Mesendoderm (in vitro differentiated cells): ENCODE data around the gene SUSD4.

Experiments
- DNase-seq: peaks from one replicate; pipeline ENCODE4 v3.0.0; 2013
- H2AK5ac ChIP-seq: 2 replicates; pipeline ENCODE4 v1.6.1; 2013; ENCODE audit warnings: low read length, inconsistent platforms
- H2BK120ac ChIP-seq: 2 replicates; pipeline ENCODE4 v1.6.1; 2013; ENCODE audit warnings: low read depth, mild to moderate bottlenecking, low read length, moderate library complexity, mixed read lengths
- H2BK15ac ChIP-seq: replicated peaks from 2 replicates; pipeline ENCODE4 v1.6.1; 2013; ENCODE audit warnings: low read depth, mild to moderate bottlenecking, moderate library complexity
- H2BK5ac ChIP-seq: 2 replicates; pipeline ENCODE4 v1.6.1; 2013; ENCODE audit warnings: low read length, inconsistent platforms
- H3K18ac ChIP-seq: 2 replicates; pipeline ENCODE4 v1.6.1; 2013; ENCODE audit warnings: mild to moderate bottlenecking, low read length, mixed read lengths
- H3K23ac ChIP-seq: one replicate; pipeline ENCODE4 v1.6.1; 2013; ENCODE audit warnings: low read length
- H3K27ac ChIP-seq: 2 replicates; pipeline ENCODE4 v1.5.1; 2013; ENCODE audit warnings: low read depth, mild to moderate bottlenecking, inconsistent platforms, low read length, moderate library complexity
- H3K27me3 ChIP-seq: 2 replicates; pipeline ENCODE4 v1.6.1; 2013; ENCODE audit warnings: low read length, control low read depth, mild to moderate bottlenecking, inconsistent platforms; ENCODE audit not compliant: insufficient read depth, poor library complexity
- H3K36me3 ChIP-seq: 2 replicates; pipeline ENCODE4 v1.6.1; 2013; ENCODE audit warnings: low read length, inconsistent platforms; ENCODE audit not compliant: control insufficient read depth, insufficient read depth
- H3K4ac ChIP-seq: one replicate; pipeline ENCODE4 v1.6.1; 2013; ENCODE audit warnings: low read depth, mild to moderate bottlenecking, low read length, moderate library complexity
- H3K4me1 ChIP-seq: 2 replicates; pipeline ENCODE4 v1.6.1; 2013; ENCODE audit warnings: low read depth, low read length, inconsistent platforms; ENCODE audit not compliant: control insufficient read depth
- H3K4me2 ChIP-seq: 2 replicates; pipeline ENCODE4 v1.6.1; 2013; ENCODE audit warnings: low read length
- H3K4me3 ChIP-seq: 2 replicates; pipeline ENCODE4 v1.5.1; 2013; ENCODE audit warnings: mild to moderate bottlenecking, low read length
- H3K56ac ChIP-seq: one replicate; pipeline ENCODE4 v1.6.1; 2013; ENCODE audit warnings: low read length
- H3K79me1 ChIP-seq: 2 replicates; pipeline ENCODE4 v1.6.1; 2013; ENCODE audit warnings: low read length, inconsistent platforms
- H3K79me2 ChIP-seq: 2 replicates; pipeline ENCODE4 v1.6.1; 2013; ENCODE audit warnings: mild to moderate bottlenecking, low read length; ENCODE audit not compliant: control insufficient read depth, insufficient read depth
- H3K9ac ChIP-seq: 2 replicates; pipeline ENCODE4 v1.6.1; 2013; ENCODE audit warnings: low read length, inconsistent platforms
- H4K5ac ChIP-seq: one replicate; pipeline ENCODE4 v1.6.1; 2013; ENCODE audit warnings: low read length
- H4K8ac ChIP-seq: one replicate; pipeline ENCODE4 v1.6.1; 2013; ENCODE audit warnings: low read depth, mild to moderate bottlenecking, control low read depth, low read length, moderate library complexity
- WGBS: extraction: QIAGEN DNeasy Blood & Tissue Kit; methylation state at CpG from one replicate; pipeline ENCODE4 v1.1.7; 2013; ENCODE audit warnings: low lambda C conversion rate, missing lambda C conversion rate; ENCODE audit not compliant: insufficient coverage; ENCODE audit errors: extremely low coverage; 5-methylcytosine and 5-hydroxymethylcytosine counted together

Gene SUSD4

GRCh38 chr1:223222377-223222776, 141.6 kb downstream of the SUSD4 start:
- H3K18ac ChIP-seq = no peak overlapping the region
- H3K23ac ChIP-seq = no peak overlapping the region
- no peaks in the 10 kb centered on the region for H3K4me1 ChIP-seq
- H4K5ac ChIP-seq = no peak overlapping the region
- no peak overlapping the region for H3K9ac ChIP-seq
- no peaks in the 10 kb centered on the region for H3K79me1 ChIP-seq
- H3K79me2 ChIP-seq = no peaks in the 10 kb centered on the region
- no peak for DNase-seq
- no peak overlapping the region for H2BK15ac ChIP-seq
- no peak overlapping the region for H2BK120ac ChIP-seq
- no peak overlapping the region for H3K4me3 ChIP-seq
- no peaks in the 10 kb centered on the region for H3K36me3 ChIP-seq
- no peak overlapping the region for H4K8ac ChIP-seq
- WGBS = no CpG with 5 or more reads among the region's 2 CpGs
- H2BK5ac ChIP-seq = no peak overlapping the region
- H3K4me2 ChIP-seq = no peak overlapping the region
- H3K27me3 ChIP-seq = no peaks in the 10 kb centered on the region
- no peak overlapping the region for H3K4ac ChIP-seq
- H3K56ac ChIP-seq = no peak overlapping the region
- no peak overlapping the region for H3K27ac ChIP-seq
- H2AK5ac ChIP-seq = no peak overlapping the region

GRCh38 chr1:223221686-223222085, 142.3 kb downstream of the SUSD4 start:
- no peak overlapping the region for H2BK15ac ChIP-seq
- no peak overlapping the region for H4K8ac ChIP-seq
- H2AK5ac ChIP-seq = no peak overlapping the region
- no peak overlapping the region for H3K9ac ChIP-seq
- no peaks in the 10 kb centered on the region for H3K79me1 ChIP-seq
- H3K4ac ChIP-seq = no peak overlapping the region
- H3K56ac ChIP-seq = no peak overlapping the region
- WGBS = no CpG with 5 or more reads among the region's 8 CpGs
- H2BK120ac ChIP-seq = no peak overlapping the region
- H4K5ac ChIP-seq = no peak overlapping the region
- no peak overlapping the region for H3K27ac ChIP-seq
- H3K4me1 ChIP-seq = no peaks in the 10 kb centered on the region
- no peaks in the 10 kb centered on the region for H3K79me2 ChIP-seq
- H3K27me3 ChIP-seq = no peaks in the 10 kb centered on the region
- H3K18ac ChIP-seq = no peak overlapping the region
- no peak for DNase-seq
- no peak overlapping the region for H2BK5ac ChIP-seq
- H3K4me3 ChIP-seq = no peak overlapping the region
- no peaks in the 10 kb centered on the region for H3K36me3 ChIP-seq
- no peak overlapping the region for H3K23ac ChIP-seq
- H3K4me2 ChIP-seq = no peak overlapping the region

- H3K4ac ChIP-seq = no peak overlapping the region
- H3K4me3 ChIP-seq = no peak overlapping the region
- no peak overlapping the region for H3K56ac ChIP-seq
- H3K18ac ChIP-seq = no peak overlapping the region
- H3K27ac ChIP-seq = no peak overlapping the region
- H2BK120ac ChIP-seq = no peak overlapping the region
- no peak overlapping the region for H2BK5ac ChIP-seq
- no CpG with 5 or more reads among the region's 4 CpGs for WGBS
- no peak overlapping the region for H4K5ac ChIP-seq
- H4K8ac ChIP-seq = no peak overlapping the region
- H3K4me2 ChIP-seq = no peak overlapping the region
- H3K4me1 ChIP-seq = no peaks in the 10 kb centered on the region
- H2BK15ac ChIP-seq = no peak overlapping the region
- no peak overlapping the region for H2AK5ac ChIP-seq
- H3K27me3 ChIP-seq = no peaks in the 10 kb centered on the region
- no peak overlapping the region for H3K23ac ChIP-seq
- no peak for DNase-seq
- H3K9ac ChIP-seq = no peak overlapping the region
- no peaks in the 10 kb centered on the region for H3K79me2 ChIP-seq
- no peaks in the 10 kb centered on the region for H3K79me1 ChIP-seq
- no peaks in the 10 kb centered on the region for H3K36me3 ChIP-seq
Observed at GRCh38 chr1:223219846-223220610, 143.9 kb downstream of the SUSD4 start.

- Histone ChIP-seq H3K4me2 (no peak overlapping the region), H3K27me3 (no peaks in the 10 kb centered on the region), H2BK5ac (no peak overlapping the region)
Observed at GRCh38 chr1:223219318-223219635, 144.7 kb downstream of the SUSD4 start.

GRCh38 chr1:223217781-223218180, 146.2 kb downstream of the SUSD4 start:
- Histone ChIP-seq H3K4me2 (no peak overlapping the region), H3K79me2 (no peaks in the 10 kb centered on the region), H3K9ac (no peak overlapping the region), H3K56ac (no peak overlapping the region), H4K8ac (no peak overlapping the region), H3K4me1 (no peaks in the 10 kb centered on the region), H3K27me3 (no peaks in the 10 kb centered on the region), H2BK15ac (no peak overlapping the region), H2BK5ac (no peak overlapping the region), H3K18ac (no peak overlapping the region), H2BK120ac (no peak overlapping the region), H3K27ac (no peak overlapping the region), H3K36me3 (no peaks in the 10 kb centered on the region), H3K23ac (no peak overlapping the region), H3K4ac (no peak overlapping the region), H3K79me1 (no peaks in the 10 kb centered on the region), H2AK5ac (no peak overlapping the region), H4K5ac (no peak overlapping the region), H3K4me3 (no peak overlapping the region)
- DNase-seq = no peak
- no CpG with 5 or more reads among the region's 4 CpGs for WGBS

More at GRCh38 chr1:223219318-223219635, 144.7 kb downstream of the SUSD4 start:
- Histone ChIP-seq H3K4me3 (no peak overlapping the region), H3K18ac (no peak overlapping the region), H2BK120ac (no peak overlapping the region), H3K4me1 (no peaks in the 10 kb centered on the region), H3K79me2 (no peaks in the 10 kb centered on the region), H3K79me1 (no peaks in the 10 kb centered on the region), H3K9ac (no peak overlapping the region), H3K4ac (no peak overlapping the region), H3K36me3 (no peaks in the 10 kb centered on the region), H3K27ac (no peak overlapping the region), H3K23ac (no peak overlapping the region), H2BK15ac (no peak overlapping the region), H2AK5ac (no peak overlapping the region), H4K5ac (no peak overlapping the region), H3K56ac (no peak overlapping the region), H4K8ac (no peak overlapping the region)
- no peak for DNase-seq

GRCh38 chr1:223216531-223217205, 147.3 kb downstream of the SUSD4 start:
- no peaks in the 10 kb centered on the region for H3K36me3 ChIP-seq
- no peak overlapping the region for H2BK120ac ChIP-seq
- H3K4me2 ChIP-seq = no peak overlapping the region
- DNase-seq = no peak
- no peak overlapping the region for H3K4ac ChIP-seq
- no peaks in the 10 kb centered on the region for H3K4me1 ChIP-seq
- no peak overlapping the region for H3K9ac ChIP-seq
- no peak overlapping the region for H3K23ac ChIP-seq
- no peak overlapping the region for H3K18ac ChIP-seq
- H3K27ac ChIP-seq = no peak overlapping the region
- no peaks in the 10 kb centered on the region for H3K79me2 ChIP-seq
- no peak overlapping the region for H4K5ac ChIP-seq
- H3K56ac ChIP-seq = no peak overlapping the region
- no CpG with 5 or more reads among the region's 5 CpGs for WGBS
- H4K8ac ChIP-seq = no peak overlapping the region
- H2AK5ac ChIP-seq = no peak overlapping the region
- H3K4me3 ChIP-seq = no peak overlapping the region
- no peak overlapping the region for H2BK5ac ChIP-seq
- no peaks in the 10 kb centered on the region for H3K27me3 ChIP-seq
- H2BK15ac ChIP-seq = no peak overlapping the region
- no peaks in the 10 kb centered on the region for H3K79me1 ChIP-seq
